Hepatocyte (in vitro differentiated cells): ENCODE results near the gene IFT122. TPM values are rescaled to one million over a fixed set of nuclear protein-coding genes. Genes with fewer than 3 reads are reported as not detected.

ENCODE experiments used
- DNase-seq: peaks from one replicate; pipeline ENCODE4 v3.0.0-alpha.2; 2016; ENCODE audit warnings: low spot score
- H2AFZ ChIP-seq: fragments of 200-600 bp; sonication (generic); 2 replicates; pipeline ENCODE4 v1.6.0; 2016; ENCODE audit warnings: antibody characterized with exemption, mild to moderate bottlenecking
- H3K27ac ChIP-seq: fragments of 200-600 bp; sonication (generic); 2 replicates; pipeline ENCODE4 v1.5.1; 2016; ENCODE audit warnings: mild to moderate bottlenecking
- H3K27me3 ChIP-seq: fragments of 200-600 bp; sonication (generic); 2 replicates; pipeline ENCODE4 v1.6.1; 2016
- H3K36me3 ChIP-seq: fragments of 200-600 bp; sonication (generic); replicated peaks from 2 replicates; pipeline ENCODE4 v1.5.1; 2016; ENCODE audit warnings: low read depth; ENCODE audit not compliant: insufficient read depth
- H3K4me1 ChIP-seq: fragments of 200-600 bp; sonication (generic); 2 replicates; pipeline ENCODE4 v1.5.1; 2016; ENCODE audit warnings: mild to moderate bottlenecking, moderate library complexity; ENCODE audit not compliant: insufficient read depth
- H3K4me2 ChIP-seq: fragments of 200-600 bp; sonication (generic); 2 replicates; pipeline ENCODE4 v1.6.0; 2016
- H3K4me3 ChIP-seq: fragments of 200-600 bp; sonication (generic); 2 replicates; pipeline ENCODE4 v1.5.1; 2016; ENCODE audit warnings: mild to moderate bottlenecking
- H3K79me2 ChIP-seq: fragments of 200-600 bp; sonication (generic); 2 replicates; pipeline ENCODE4 v1.6.0; 2017; ENCODE audit warnings: mild to moderate bottlenecking
- H3K9me2 ChIP-seq: fragments of 200-600 bp; sonication (generic); replicated peaks from 2 replicates; pipeline ENCODE4 v1.6.0; 2017; ENCODE audit warnings: mild to moderate bottlenecking; ENCODE audit not compliant: insufficient read depth
- H3K9me3 ChIP-seq: fragments of 200-600 bp; sonication (generic); 2 replicates; pipeline ENCODE4 v1.5.1; 2016; ENCODE audit warnings: low read depth, mild to moderate bottlenecking
- H4K20me1 ChIP-seq: fragments of 200-600 bp; sonication (generic); 2 replicates; pipeline ENCODE4 v1.6.0; 2016; ENCODE audit warnings: mild to moderate bottlenecking; ENCODE audit not compliant: insufficient read depth, poor library complexity, severe bottlenecking
- CTCF ChIP-seq: fragments of 200-600 bp; sonication (generic); IDR thresholded peaks from 2 replicates; pipeline ENCODE4 v1.5.1; 2016; ENCODE audit warnings: antibody characterized with exemption, mild to moderate bottlenecking; ENCODE audit not compliant: poor library complexity
- EZH2 ChIP-seq: fragments of 200-600 bp; sonication (generic); IDR thresholded peaks from 2 replicates; pipeline ENCODE4 v1.6.1; 2016; ENCODE audit warnings: antibody characterized with exemption, mild to moderate bottlenecking, borderline replicate concordance
- EZH2phosphoT487 ChIP-seq: fragments of 200-600 bp; sonication (generic); IDR thresholded peaks from one replicate; pipeline ENCODE4 v1.6.1; 2018; ENCODE audit warnings: antibody characterized with exemption, mild to moderate bottlenecking, low read depth, moderate library complexity; ENCODE audit not compliant: unreplicated experiment, severe bottlenecking
- WGBS: methylation state at CpG from one replicate; pipeline ENCODE4 v1.1.6; 2016; ENCODE audit warnings: low lambda C conversion rate; ENCODE audit errors: missing lambda C conversion rate; 5-methylcytosine and 5-hydroxymethylcytosine counted together
- polyA plus RNA-seq: library from polyadenylated mRNA; unstranded; fragments of >200 nt; fragmentation: Nextera tagmentation; extraction: Ambion mirVana; gene quantifications from 2 replicates; pipeline ENCODE4 v1.2.1, GENCODE V29; 2016
- total RNA-seq: library from RNA; depleted of rRNA; stranded (reverse); fragments of >200 nt; gene quantifications from 2 replicates; pipeline ENCODE4 v1.2.3, GENCODE V29; 2014

The IFT122 gene
- total and polyA plus RNA-seq, 2 experiments from 2014 or later: 11.4 to 14.6 TPM

GRCh38 chr3:129404610-129405009, 35.4 kb upstream of the IFT122 start:
- DNase-seq: no peak
- TF ChIP-seq CTCF (no peak), EZH2phosphoT487 (no peak), EZH2 (no peak)
- no peaks in the 10 kb centered on the region for H3K4me1 ChIP-seq
- no peaks in the 10 kb centered on the region for H3K36me3 ChIP-seq
- no peak overlapping the region for H3K4me3 ChIP-seq
- no peak overlapping the region for H3K4me2 ChIP-seq
- H3K27ac ChIP-seq: no peak overlapping the region
- H4K20me1 ChIP-seq: no peaks in the 10 kb centered on the region
- H3K9me2 ChIP-seq: no peaks in the 10 kb centered on the region
- H3K9me3 ChIP-seq: no peaks in the 10 kb centered on the region
- 84% methylated on average over 5 of the region's 5 CpGs for WGBS
- H3K27me3 ChIP-seq: no peaks in the 10 kb centered on the region
- no peak overlapping the region for H2AFZ ChIP-seq
- H3K79me2 ChIP-seq: no peaks in the 10 kb centered on the region

- H3K9me3 ChIP-seq: no peaks in the 10 kb centered on the region
- no peak overlapping the region for H3K4me2 ChIP-seq
- H3K9me2 ChIP-seq: no peaks in the 10 kb centered on the region
- H3K79me2 ChIP-seq: no peaks in the 10 kb centered on the region
- no peaks in the 10 kb centered on the region for H3K27me3 ChIP-seq
- no peaks in the 10 kb centered on the region for H4K20me1 ChIP-seq
- no peak overlapping the region for H3K4me3 ChIP-seq
- 85% methylated on average over 2 of the region's 2 CpGs for WGBS
- DNase-seq: no peak
- no peak overlapping the region for H2AFZ ChIP-seq
- peaks cover 21% of the 10 kb centered on the region for H3K4me1 ChIP-seq
- TF ChIP-seq EZH2 (no peak), EZH2phosphoT487 (no peak), CTCF (no peak)
- no peaks in the 10 kb centered on the region for H3K36me3 ChIP-seq
- no peak overlapping the region for H3K27ac ChIP-seq
Measured at GRCh38 chr3:129409541-129409940, 30.5 kb upstream of the IFT122 start.

- H3K36me3 ChIP-seq: no peaks in the 10 kb centered on the region
- no peaks in the 10 kb centered on the region for H3K9me2 ChIP-seq
- no peak for TF ChIP-seq CTCF
- TF ChIP-seq EZH2phosphoT487: no peak
- TF ChIP-seq EZH2: no peak
- H3K4me3 ChIP-seq: no peak overlapping the region
- H3K79me2 ChIP-seq: no peaks in the 10 kb centered on the region
- peaks cover 26% of the 10 kb centered on the region for H3K4me1 ChIP-seq
- no peak overlapping the region for H3K4me2 ChIP-seq
- no peak overlapping the region for H3K27ac ChIP-seq
- 88% methylated on average over 17 of the region's 17 CpGs for WGBS
- no peaks in the 10 kb centered on the region for H3K9me3 ChIP-seq
- no peak overlapping the region for H2AFZ ChIP-seq
- H3K27me3 ChIP-seq: no peaks in the 10 kb centered on the region
- H4K20me1 ChIP-seq: no peaks in the 10 kb centered on the region
- DNase-seq: no peak
Measured at GRCh38 chr3:129410971-129411370, 29.1 kb upstream of the IFT122 start.
